Measurements from ENCODE around the gene SLC6A5. TPM values are rescaled to one million over a fixed set of nuclear protein-coding genes. Genes with fewer than 3 reads are reported as not detected.

SLC6A5 gene
- polyA plus RNA-seq, 10 donors = 0.06 TPM; not detected in 9

- no peak for DNase-seq
Observed at GRCh38 chr11:20620988-20621387, 21.6 kb downstream of the SLC6A5 start.

GRCh38 chr11:20621679-20622078 is 22.3 kb downstream of the SLC6A5 start:
- DNase-seq = no peak

GRCh38 chr11:20623252-20623651 is 23.8 kb downstream of the SLC6A5 start:
- DNase-seq = no peak

GRCh38 chr11:20626279-20626678 is 26.9 kb downstream of the SLC6A5 start:
- DNase-seq = no peak

GRCh38 chr11:20627026-20627425 is 27.6 kb downstream of the SLC6A5 start:
- no peak for DNase-seq

- DNase-seq = no peak
Observed at GRCh38 chr11:20627701-20628100, 28.3 kb downstream of the SLC6A5 start.

GRCh38 chr11:20631519-20632168 is 32.2 kb downstream of the SLC6A5 start:
- DNase-seq = no peak

GRCh38 chr11:20632169-20632532 is 32.7 kb downstream of the SLC6A5 start:
- no peak for DNase-seq

- no peak for DNase-seq
Observed at GRCh38 chr11:20634044-20634443, 34.6 kb downstream of the SLC6A5 start.

GRCh38 chr11:20634781-20635180 is 35.4 kb downstream of the SLC6A5 start:
- no peak for DNase-seq

- no peak for DNase-seq
Observed at GRCh38 chr11:20638074-20638473, 38.7 kb downstream of the SLC6A5 start.

- no peak for DNase-seq
Observed at GRCh38 chr11:20639688-20640087, 40.3 kb downstream of the SLC6A5 start.

- no peak for DNase-seq
Observed at GRCh38 chr11:20640401-20640800, 41.0 kb downstream of the SLC6A5 start.

GRCh38 chr11:20644360-20644759 is 45.0 kb downstream of the SLC6A5 start:
- DNase-seq = no peak

GRCh38 chr11:20647976-20648565 is 48.7 kb downstream of the SLC6A5 start:
- DNase-seq = peak; percentile 53 to 67 (median 56)

- DNase-seq = no peak
Observed at GRCh38 chr11:20652150-20652806, 52.9 kb downstream of the SLC6A5 start.

- DNase-seq = peak in 1 of 3 donors; percentile 30
Observed at GRCh38 chr11:20654038-20654437, 54.6 kb downstream of the SLC6A5 start.

- no peak for DNase-seq
Observed at GRCh38 chr11:20656901-20657300, 57.5 kb downstream of the SLC6A5 start.

GRCh38 chr11:20658135-20658534 is 58.7 kb downstream of the SLC6A5 start:
- no peak for DNase-seq

GRCh38 chr11:20661445-20661844 is 62.0 kb downstream of the SLC6A5 start:
- DNase-seq = no peak

GRCh38 chr11:20661850-20662249 is 62.4 kb downstream of the SLC6A5 start:
- no peak for DNase-seq

GRCh38 chr11:20668131-20668809 is 68.9 kb downstream of the SLC6A5 start:
- no peak for DNase-seq

Measured in muscle of back (tissue), 11 donors.